ENCODE data around the gene NEDD4.

The NEDD4 gene

DNA sequence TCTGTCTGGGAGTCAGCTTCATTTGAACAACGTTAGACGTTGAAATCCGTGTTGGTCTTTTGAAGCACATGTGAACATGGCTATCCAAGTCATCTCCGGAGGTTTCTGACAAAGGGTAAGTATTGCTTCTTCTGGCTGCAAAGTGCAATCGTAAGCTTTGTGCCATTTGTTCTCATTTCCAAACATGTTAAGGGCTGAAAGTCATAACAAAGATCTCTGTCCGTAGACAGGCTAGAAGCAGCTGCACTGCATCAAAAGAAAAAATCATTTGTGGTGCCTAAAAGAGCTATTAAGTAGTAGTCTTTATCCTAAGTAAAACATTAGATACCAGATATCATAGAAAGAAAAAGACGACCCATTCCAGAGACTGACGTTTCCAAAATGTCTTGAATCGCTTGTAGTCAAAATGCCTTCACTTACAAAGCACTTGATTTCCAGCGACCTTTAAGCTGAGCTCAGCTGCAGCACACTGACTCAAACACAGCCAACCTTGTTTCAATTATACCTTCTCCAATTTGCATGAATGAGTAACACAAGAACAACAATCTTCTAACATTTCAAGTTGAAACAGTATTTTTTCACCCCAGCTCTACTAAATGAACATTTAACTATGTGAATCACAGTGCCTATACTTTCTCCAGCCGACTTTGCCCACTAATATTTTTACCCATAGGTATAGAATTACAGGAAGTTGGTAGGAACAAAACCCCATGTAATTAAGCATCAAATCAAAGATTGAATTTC is 76.6 kb downstream of the NEDD4 start:
- no peaks in the 10 kb centered on the region for H3K9me3 ChIP-seq (ENCODE audit: control insufficient read depth, insufficient read depth, low read depth, low read length)
- ChIA-PET CTCF (interaction anchor here (0.5 to 2.3 kb wide), 7 partner anchors 19 to 273 kb away, joined by 3 to 18 read pairs (median 5); no protein-coding TSS in a partner anchor), POLR2A (no interaction called here)
- H3K36me3 ChIP-seq (ENCODE audit: control insufficient read depth in 2 of 2, insufficient read depth in 1 of 2, low read length in 2 of 2), result no peaks in the 10 kb centered on the region
- H3K4me1 ChIP-seq (ENCODE audit: control insufficient read depth, insufficient read depth, low read length), result peaks cover 10% of the 10 kb centered on the region
- TF ChIP-seq, protein P1, sequence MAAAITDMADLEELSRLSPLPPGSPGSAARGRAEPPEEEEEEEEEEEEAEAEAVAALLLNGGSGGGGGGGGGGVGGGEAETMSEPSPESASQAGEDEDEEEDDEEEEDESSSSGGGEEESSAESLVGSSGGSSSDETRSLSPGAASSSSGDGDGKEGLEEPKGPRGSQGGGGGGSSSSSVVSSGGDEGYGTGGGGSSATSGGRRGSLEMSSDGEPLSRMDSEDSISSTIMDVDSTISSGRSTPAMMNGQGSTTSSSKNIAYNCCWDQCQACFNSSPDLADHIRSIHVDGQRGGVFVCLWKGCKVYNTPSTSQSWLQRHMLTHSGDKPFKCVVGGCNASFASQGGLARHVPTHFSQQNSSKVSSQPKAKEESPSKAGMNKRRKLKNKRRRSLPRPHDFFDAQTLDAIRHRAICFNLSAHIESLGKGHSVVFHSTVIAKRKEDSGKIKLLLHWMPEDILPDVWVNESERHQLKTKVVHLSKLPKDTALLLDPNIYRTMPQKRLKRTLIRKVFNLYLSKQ (tag by site-specific recombination; IDR thresholded peaks at IDR 0.05; ENCODE audit: borderline replicate concordance), result no peak
- TF ChIP-seq ZNF664 (tag by site-specific recombination; IDR thresholded peaks at IDR 0.05) (peak; percentile 53; the same call in 1 of the 2 replicates), TCF7L2 (IDR thresholded peaks at IDR 0.05; ENCODE audit: borderline replicate concordance, low read depth, low read length) (no peak)
- no peak overlapping the region for H3K4me3 ChIP-seq (ENCODE audit: low read depth, low read length)
- H3K27ac ChIP-seq (ENCODE audit: extremely low read depth, low read depth, low read length), result no peak overlapping the region

DNA sequence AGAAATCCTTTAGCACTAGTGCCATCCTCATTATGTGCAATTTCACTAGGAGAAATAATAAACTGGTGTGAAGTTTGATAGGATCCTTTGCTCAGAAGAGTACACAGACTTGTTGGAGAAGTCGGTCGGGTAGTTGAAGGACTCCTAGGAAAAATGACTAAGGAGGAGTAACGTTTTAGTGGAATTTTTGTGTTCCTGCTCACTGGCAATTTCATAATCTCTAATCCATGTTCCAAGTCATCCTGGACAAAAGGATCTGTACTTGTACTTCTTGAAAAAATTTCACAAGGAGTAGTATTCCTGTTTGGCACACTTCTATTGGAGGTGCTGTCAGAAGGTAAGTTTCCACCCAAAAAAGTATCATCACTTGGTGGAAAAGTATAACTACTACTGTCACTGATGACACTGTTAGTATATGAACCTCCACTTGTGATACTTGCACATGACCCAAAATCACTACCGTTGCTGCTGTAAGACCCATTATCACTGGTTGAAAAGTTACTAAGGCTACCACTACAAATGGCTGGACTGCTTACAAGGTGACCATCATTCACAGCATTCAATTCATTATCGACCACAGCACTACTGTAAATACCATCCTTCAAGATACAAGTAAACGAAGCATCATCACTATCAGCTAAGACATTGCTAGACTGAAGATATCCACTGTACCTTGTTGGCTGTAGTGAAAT is 77.4 kb downstream of the NEDD4 start:
- TF ChIP-seq ZNF747 (tag by site-specific recombination; IDR thresholded peaks at IDR 0.05) (no peak), RBAK (tag by site-specific recombination; IDR thresholded peaks at IDR 0.05) (no peak), ZNF561 (tag by site-specific recombination; IDR thresholded peaks at IDR 0.05; ENCODE audit: borderline replicate concordance) (no peak), ZNF664 (tag by site-specific recombination; IDR thresholded peaks at IDR 0.05) (no peak)
- TF ChIP-seq, protein P2, sequence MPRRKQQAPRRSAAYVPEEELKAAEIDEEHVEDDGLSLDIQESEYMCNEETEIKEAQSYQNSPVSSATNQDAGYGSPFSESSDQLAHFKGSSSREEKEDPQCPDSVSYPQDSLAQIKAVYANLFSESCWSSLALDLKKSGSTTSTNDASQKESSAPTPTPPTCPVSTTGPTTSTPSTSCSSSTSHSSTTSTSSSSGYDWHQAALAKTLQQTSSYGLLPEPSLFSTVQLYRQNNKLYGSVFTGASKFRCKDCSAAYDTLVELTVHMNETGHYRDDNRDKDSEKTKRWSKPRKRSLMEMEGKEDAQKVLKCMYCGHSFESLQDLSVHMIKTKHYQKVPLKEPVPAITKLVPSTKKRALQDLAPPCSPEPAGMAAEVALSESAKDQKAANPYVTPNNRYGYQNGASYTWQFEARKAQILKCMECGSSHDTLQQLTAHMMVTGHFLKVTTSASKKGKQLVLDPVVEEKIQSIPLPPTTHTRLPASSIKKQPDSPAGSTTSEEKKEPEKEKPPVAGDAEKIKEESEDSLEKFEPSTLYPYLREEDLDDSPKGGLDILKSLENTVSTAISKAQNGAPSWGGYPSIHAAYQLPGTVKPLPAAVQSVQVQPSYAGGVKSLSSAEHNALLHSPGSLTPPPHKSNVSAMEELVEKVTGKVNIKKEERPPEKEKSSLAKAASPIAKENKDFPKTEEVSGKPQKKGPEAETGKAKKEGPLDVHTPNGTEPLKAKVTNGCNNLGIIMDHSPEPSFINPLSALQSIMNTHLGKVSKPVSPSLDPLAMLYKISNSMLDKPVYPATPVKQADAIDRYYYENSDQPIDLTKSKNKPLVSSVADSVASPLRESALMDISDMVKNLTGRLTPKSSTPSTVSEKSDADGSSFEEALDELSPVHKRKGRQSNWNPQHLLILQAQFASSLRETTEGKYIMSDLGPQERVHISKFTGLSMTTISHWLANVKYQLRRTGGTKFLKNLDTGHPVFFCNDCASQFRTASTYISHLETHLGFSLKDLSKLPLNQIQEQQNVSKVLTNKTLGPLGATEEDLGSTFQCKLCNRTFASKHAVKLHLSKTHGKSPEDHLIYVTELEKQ (tag by site-specific recombination; IDR thresholded peaks at IDR 0.05; ENCODE audit: borderline replicate concordance), result no peak
- TF ChIP-seq, protein P3, sequence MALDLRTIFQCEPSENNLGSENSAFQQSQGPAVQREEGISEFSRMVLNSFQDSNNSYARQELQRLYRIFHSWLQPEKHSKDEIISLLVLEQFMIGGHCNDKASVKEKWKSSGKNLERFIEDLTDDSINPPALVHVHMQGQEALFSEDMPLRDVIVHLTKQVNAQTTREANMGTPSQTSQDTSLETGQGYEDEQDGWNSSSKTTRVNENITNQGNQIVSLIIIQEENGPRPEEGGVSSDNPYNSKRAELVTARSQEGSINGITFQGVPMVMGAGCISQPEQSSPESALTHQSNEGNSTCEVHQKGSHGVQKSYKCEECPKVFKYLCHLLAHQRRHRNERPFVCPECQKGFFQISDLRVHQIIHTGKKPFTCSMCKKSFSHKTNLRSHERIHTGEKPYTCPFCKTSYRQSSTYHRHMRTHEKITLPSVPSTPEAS (tag by site-specific recombination; IDR thresholded peaks at IDR 0.05), result no peak
- CTCF ChIA-PET, result interaction anchor here (1.2 to 2.3 kb wide), 3 partner anchors 14 to 125 kb away, joined by 3 to 18 read pairs (median 5); no protein-coding TSS in a partner anchor
- Histone ChIP-seq H3K4me1 (ENCODE audit: control insufficient read depth, insufficient read depth, low read length) (peaks cover 10% of the 10 kb centered on the region), H3K9me3 (ENCODE audit: control insufficient read depth, insufficient read depth, low read depth, low read length) (no peaks in the 10 kb centered on the region), H3K4me3 (ENCODE audit: low read depth, low read length) (no peak overlapping the region), H3K27ac (ENCODE audit: extremely low read depth, low read depth, low read length) (no peak overlapping the region), H3K36me3 (ENCODE audit: control insufficient read depth in 2 of 2, insufficient read depth in 1 of 2, low read length in 2 of 2) (no peaks in the 10 kb centered on the region)
- POLR2A ChIA-PET, result no interaction called here

DNA sequence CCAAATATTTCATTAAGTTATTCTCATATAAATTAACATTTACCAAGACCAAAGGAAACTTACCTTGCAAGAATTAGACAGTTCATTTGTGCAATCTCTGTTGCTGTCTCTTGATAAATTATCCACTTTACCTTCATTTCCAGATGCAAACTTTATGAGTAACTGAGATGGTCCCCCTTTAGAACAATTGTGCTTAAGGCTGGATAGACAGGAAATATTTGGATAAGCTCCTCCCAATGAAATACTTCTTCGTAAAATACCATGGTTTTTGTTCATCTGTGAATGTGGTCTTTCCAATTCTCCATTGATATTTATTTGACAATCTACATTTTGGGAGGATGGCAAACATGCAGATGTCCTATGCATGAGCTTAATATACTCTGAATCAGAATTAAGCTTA is 78.2 kb downstream of the NEDD4 start:
- Histone ChIP-seq H3K27ac (ENCODE audit: extremely low read depth, low read depth, low read length) (no peak overlapping the region), H3K36me3 (ENCODE audit: control insufficient read depth in 2 of 2, insufficient read depth in 1 of 2, low read length in 2 of 2) (no peaks in the 10 kb centered on the region), H3K4me3 (ENCODE audit: low read depth, low read length) (no peak overlapping the region), H3K9me3 (ENCODE audit: control insufficient read depth, insufficient read depth, low read depth, low read length) (no peaks in the 10 kb centered on the region), H3K4me1 (ENCODE audit: control insufficient read depth, insufficient read depth, low read length) (peaks cover 10% of the 10 kb centered on the region)
- ChIA-PET CTCF (interaction anchor here (1.4 kb wide), 1 partner anchor 14 kb away, joined by 3 read pairs; no protein-coding TSS in a partner anchor), POLR2A (no interaction called here)
- TF ChIP-seq RBAK (tag by site-specific recombination; IDR thresholded peaks at IDR 0.05), result no peak
- no peak for TF ChIP-seq ZNF138 (tag by site-specific recombination; IDR thresholded peaks at IDR 0.05; ENCODE audit: borderline replicate concordance)
- TF ChIP-seq, protein P4, sequence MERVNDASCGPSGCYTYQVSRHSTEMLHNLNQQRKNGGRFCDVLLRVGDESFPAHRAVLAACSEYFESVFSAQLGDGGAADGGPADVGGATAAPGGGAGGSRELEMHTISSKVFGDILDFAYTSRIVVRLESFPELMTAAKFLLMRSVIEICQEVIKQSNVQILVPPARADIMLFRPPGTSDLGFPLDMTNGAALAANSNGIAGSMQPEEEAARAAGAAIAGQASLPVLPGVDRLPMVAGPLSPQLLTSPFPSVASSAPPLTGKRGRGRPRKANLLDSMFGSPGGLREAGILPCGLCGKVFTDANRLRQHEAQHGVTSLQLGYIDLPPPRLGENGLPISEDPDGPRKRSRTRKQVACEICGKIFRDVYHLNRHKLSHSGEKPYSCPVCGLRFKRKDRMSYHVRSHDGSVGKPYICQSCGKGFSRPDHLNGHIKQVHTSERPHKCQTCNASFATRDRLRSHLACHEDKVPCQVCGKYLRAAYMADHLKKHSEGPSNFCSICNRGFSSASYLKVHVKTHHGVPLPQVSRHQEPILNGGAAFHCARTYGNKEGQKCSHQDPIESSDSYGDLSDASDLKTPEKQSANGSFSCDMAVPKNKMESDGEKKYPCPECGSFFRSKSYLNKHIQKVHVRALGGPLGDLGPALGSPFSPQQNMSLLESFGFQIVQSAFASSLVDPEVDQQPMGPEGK (tag by site-specific recombination; IDR thresholded peaks at IDR 0.05), result no peak
- TF ChIP-seq, protein P1 (tag by site-specific recombination; IDR thresholded peaks at IDR 0.05; ENCODE audit: borderline replicate concordance), result no peak
- no peak for TF ChIP-seq ZNF510 (tag by site-specific recombination; IDR thresholded peaks at IDR 0.05; ENCODE audit: insufficient replicate concordance)
- TF ChIP-seq ZNF2 (tag by site-specific recombination; IDR thresholded peaks at IDR 0.05), result no peak
- no peak for TF ChIP-seq ZNF830 (tag by site-specific recombination; IDR thresholded peaks at IDR 0.05; ENCODE audit: low read depth)
- TF ChIP-seq, protein P5, sequence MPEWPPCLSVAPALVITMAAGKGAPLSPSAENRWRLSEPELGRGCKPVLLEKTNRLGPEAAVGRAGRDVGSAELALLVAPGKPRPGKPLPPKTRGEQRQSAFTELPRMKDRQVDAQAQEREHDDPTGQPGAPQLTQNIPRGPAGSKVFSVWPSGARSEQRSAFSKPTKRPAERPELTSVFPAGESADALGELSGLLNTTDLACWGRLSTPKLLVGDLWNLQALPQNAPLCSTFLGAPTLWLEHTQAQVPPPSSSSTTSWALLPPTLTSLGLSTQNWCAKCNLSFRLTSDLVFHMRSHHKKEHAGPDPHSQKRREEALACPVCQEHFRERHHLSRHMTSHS (tag by site-specific recombination; IDR thresholded peaks at IDR 0.05), result no peak
